Gastroesophageal sphincter (tissue), 3 donors: ENCODE results near the gene PCSK7.
"Not testable (repeated sequence)": the region's sequence is repeated elsewhere in the genome, so short reads cannot be mapped to it uniquely, and the experiment has no call there.

Experiments
- EP300 ChIP-seq: sonication (generic); formaldehyde crosslinking; IDR thresholded peaks from one replicate; pipeline ENCODE4 v1.6.1; 2017; ENCODE audit warnings: antibody characterized with exemption, mild to moderate bottlenecking
- POLR2A ChIP-seq, 2 donors: fragments of 450-650 bp; IDR thresholded peaks; one replicate each; pipeline ENCODE4 v1.6.1; 2017; ENCODE audit warnings: antibody characterized with exemption in 2 of 2, mild to moderate bottlenecking in 2 of 2, moderate library complexity in 1 of 2
- POLR2AphosphoS5 ChIP-seq: sonication (generic); formaldehyde crosslinking; IDR thresholded peaks from one replicate; pipeline ENCODE4 v1.6.1; 2017; ENCODE audit warnings: antibody characterized with exemption
- TF ChIP-seq, protein P1 (sequence below), 4 experiments: fragments of 200-600 bp in 2 of 4; fragments of 450-650 bp in 2 of 4; sonication (generic) in 1 of 4; IDR thresholded peaks; one replicate each; pipeline ENCODE4 v1.5.1; 2017 to 2019; ENCODE audit warnings: antibody characterized with exemption in 4 of 4, mild to moderate bottlenecking in 2 of 4, moderate library complexity in 2 of 4

DNA sequence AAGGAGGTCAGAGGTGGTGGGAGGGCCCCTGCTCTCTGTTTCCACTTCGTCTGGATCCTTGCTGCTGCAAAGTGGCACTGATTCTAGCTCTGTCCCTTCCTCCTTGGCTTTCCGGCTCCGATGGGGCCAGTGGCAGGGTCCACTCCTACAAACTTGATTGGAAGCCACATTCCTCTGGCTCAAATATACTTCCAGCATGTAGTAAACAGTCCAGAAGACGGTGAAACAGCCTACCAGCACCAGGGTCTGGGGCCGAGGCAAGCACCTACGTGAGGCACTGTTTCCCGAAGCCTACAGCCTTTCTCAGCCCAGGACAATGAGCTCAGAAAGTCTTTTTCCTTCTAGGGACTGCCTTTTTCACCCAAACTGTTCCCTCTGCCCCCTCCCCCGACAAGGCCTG, 25.8 kb downstream of the PCSK7 start:
- TF ChIP-seq, protein P1, sequence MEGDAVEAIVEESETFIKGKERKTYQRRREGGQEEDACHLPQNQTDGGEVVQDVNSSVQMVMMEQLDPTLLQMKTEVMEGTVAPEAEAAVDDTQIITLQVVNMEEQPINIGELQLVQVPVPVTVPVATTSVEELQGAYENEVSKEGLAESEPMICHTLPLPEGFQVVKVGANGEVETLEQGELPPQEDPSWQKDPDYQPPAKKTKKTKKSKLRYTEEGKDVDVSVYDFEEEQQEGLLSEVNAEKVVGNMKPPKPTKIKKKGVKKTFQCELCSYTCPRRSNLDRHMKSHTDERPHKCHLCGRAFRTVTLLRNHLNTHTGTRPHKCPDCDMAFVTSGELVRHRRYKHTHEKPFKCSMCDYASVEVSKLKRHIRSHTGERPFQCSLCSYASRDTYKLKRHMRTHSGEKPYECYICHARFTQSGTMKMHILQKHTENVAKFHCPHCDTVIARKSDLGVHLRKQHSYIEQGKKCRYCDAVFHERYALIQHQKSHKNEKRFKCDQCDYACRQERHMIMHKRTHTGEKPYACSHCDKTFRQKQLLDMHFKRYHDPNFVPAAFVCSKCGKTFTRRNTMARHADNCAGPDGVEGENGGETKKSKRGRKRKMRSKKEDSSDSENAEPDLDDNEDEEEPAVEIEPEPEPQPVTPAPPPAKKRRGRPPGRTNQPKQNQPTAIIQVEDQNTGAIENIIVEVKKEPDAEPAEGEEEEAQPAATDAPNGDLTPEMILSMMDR (IDR thresholded peaks at IDR 0.05): not testable (repeated sequence)
- TF ChIP-seq POLR2A (IDR thresholded peaks at IDR 0.05): peak in 1 of 2 donors; percentile 24
- TF ChIP-seq POLR2AphosphoS5: peak; percentile 82
- not testable (repeated sequence) for TF ChIP-seq EP300
